Endothelial cell of umbilical vein (primary cell): ENCODE data around the gene JAZF1.

Experiments used
- EZH2 ChIP-seq: IDR thresholded peaks from 2 replicates; pipeline ENCODE4 v1.6.1; 2012; ENCODE audit warnings: borderline replicate concordance, low read depth, mild to moderate bottlenecking, moderate library complexity, low read length, inconsistent platforms; ENCODE audit not compliant: severe bottlenecking
- MYC ChIP-seq: IDR thresholded peaks from one replicate; pipeline ENCODE4 v1.6.1; 2011; ENCODE audit warnings: mild to moderate bottlenecking, low read depth, low read length
- POLR2A ChIP-seq: IDR thresholded peaks from 2 replicates; pipeline ENCODE4 v1.6.1; 2012; ENCODE audit warnings: low read depth, mild to moderate bottlenecking, control low read depth, low read length
- POLR2AphosphoS5 ChIP-seq: IDR thresholded peaks from 2 replicates; pipeline ENCODE4 v1.6.1; 2012; ENCODE audit warnings: low read depth, mild to moderate bottlenecking, control low read depth, low read length, moderate library complexity; ENCODE audit not compliant: insufficient read depth
- TF ChIP-seq, protein P1 (sequence below), 2 donors: IDR thresholded peaks; 1 replicate in 1 of 2; 2 replicates in 1 of 2; pipeline ENCODE4 v1.5.1; 2011; ENCODE audit warnings: low read length in 2 of 2, mild to moderate bottlenecking in 2 of 2, moderate library complexity in 2 of 2, control low read depth in 1 of 2, inconsistent platforms in 1 of 2, low read depth in 1 of 2; ENCODE audit not compliant: insufficient read depth in 1 of 2; ENCODE audit errors: extremely low read depth in 1 of 2
- TF ChIP-seq, protein P2 (sequence below): IDR thresholded peaks from 2 replicates; pipeline ENCODE4 v1.6.1; 2011; ENCODE audit not compliant: insufficient read depth, insufficient read length

DNA sequence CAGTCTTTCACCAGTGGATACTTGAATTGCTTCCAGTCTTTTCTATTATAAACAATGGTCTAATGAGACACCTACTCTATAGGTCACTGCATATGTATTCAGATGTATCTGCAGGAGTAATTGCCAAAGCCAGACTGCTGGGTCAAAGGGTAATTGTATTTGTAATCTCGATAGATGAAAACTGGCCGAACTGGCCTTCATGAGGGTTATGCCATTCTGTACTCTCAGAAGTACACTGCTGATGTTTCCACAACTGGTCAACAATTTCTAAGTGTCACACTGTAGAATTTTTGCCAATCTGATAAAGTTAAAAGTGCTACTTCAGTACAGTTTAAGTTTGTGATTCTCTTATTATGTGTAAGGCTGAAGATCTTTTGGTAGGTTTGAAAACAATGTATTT is 64.6 kb downstream of the JAZF1 start:
- TF ChIP-seq EZH2 = no peak
- TF ChIP-seq, protein P1, sequence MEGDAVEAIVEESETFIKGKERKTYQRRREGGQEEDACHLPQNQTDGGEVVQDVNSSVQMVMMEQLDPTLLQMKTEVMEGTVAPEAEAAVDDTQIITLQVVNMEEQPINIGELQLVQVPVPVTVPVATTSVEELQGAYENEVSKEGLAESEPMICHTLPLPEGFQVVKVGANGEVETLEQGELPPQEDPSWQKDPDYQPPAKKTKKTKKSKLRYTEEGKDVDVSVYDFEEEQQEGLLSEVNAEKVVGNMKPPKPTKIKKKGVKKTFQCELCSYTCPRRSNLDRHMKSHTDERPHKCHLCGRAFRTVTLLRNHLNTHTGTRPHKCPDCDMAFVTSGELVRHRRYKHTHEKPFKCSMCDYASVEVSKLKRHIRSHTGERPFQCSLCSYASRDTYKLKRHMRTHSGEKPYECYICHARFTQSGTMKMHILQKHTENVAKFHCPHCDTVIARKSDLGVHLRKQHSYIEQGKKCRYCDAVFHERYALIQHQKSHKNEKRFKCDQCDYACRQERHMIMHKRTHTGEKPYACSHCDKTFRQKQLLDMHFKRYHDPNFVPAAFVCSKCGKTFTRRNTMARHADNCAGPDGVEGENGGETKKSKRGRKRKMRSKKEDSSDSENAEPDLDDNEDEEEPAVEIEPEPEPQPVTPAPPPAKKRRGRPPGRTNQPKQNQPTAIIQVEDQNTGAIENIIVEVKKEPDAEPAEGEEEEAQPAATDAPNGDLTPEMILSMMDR (IDR thresholded peaks at IDR 0.05; ENCODE audit: extremely low read depth in 1 of 2, insufficient read depth in 1 of 2, low read depth in 1 of 2, low read length in 2 of 2) = no peak
- TF ChIP-seq POLR2AphosphoS5 = no peak
- TF ChIP-seq, protein P2, sequence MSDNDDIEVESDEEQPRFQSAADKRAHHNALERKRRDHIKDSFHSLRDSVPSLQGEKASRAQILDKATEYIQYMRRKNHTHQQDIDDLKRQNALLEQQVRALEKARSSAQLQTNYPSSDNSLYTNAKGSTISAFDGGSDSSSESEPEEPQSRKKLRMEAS = no peak
- TF ChIP-seq POLR2A = no peak
- no peak for TF ChIP-seq MYC
